M059J (cell line): Measurements from ENCODE around the gene RNF19B. TPM values are rescaled to one million over a fixed set of nuclear protein-coding genes. Genes with fewer than 3 reads are reported as not detected.

Experiments used
- DNase-seq: peaks from one replicate; pipeline ENCODE4 v3.0.0-alpha.2; 2012; ENCODE audit warnings: low read depth
- total RNA-seq: library from RNA; depleted of rRNA; stranded (reverse); fragments of >200 nt; shearing (Covaris generic); gene quantifications from 2 replicates; pipeline ENCODE4 v1.2.3, GENCODE V29; 2014; rRNA removed

Gene RNF19B
- total RNA-seq, 1 experiment from 2014 or later = 11.9 TPM

- DNase-seq = no peak
Observed at GRCh38 chr1:32888677-32889420, 75.8 kb downstream of the RNF19B start.

- DNase-seq = no peak
Observed at GRCh38 chr1:32888134-32888533, 76.5 kb downstream of the RNF19B start.

- DNase-seq = no peak
Observed at GRCh38 chr1:32887623-32888022, 77.0 kb downstream of the RNF19B start.

GRCh38 chr1:32886828-32887414 is 77.7 kb downstream of the RNF19B start:
- DNase-seq = no peak

Other genes starting within 250 kb of the RNF19B start
- gene YARS1, start 147.5 kb downstream of the RNF19B start, total RNA-seq = 83.6 and 87.2 TPM in 2 replicates
- 20.9 and 30.3 TPM in 2 replicates for gene S100PBP, start 147.2 kb downstream of the RNF19B start, total RNA-seq
- gene FNDC5, start 93.9 kb downstream of the RNF19B start, total RNA-seq = 0.49 and 2.9 TPM in 2 replicates
- gene HPCA, start 78.3 kb downstream of the RNF19B start, total RNA-seq = 0.07 TPM in 1 of 2 replicates, not detected in the other
- gene TMEM54, start 63.4 kb downstream of the RNF19B start, total RNA-seq = 68.7 and 94.8 TPM in 2 replicates
- 255 and 332 TPM in 2 replicates for gene AK2, start 72.1 kb upstream of the RNF19B start, total RNA-seq
- 0.20 and 2.8 TPM in 2 replicates for gene AZIN2, start 116.3 kb upstream of the RNF19B start, total RNA-seq
- gene TRIM62, start 217.2 kb upstream of the RNF19B start, total RNA-seq = 14.4 and 15.6 TPM in 2 replicates